ENCODE results near the gene SUCLG1. TPM values are rescaled to one million over a fixed set of nuclear protein-coding genes. Genes with fewer than 3 reads are reported as not detected.
"Not testable (repeated sequence)": the region's sequence is repeated elsewhere in the genome, so short reads cannot be mapped to it uniquely, and the experiment has no call there.

The SUCLG1 gene
- total RNA-seq = 68.6 and 72.2 TPM in 2 replicates

GRCh38 chr2:84459018-84459943, at the start of gene SUCLG1:
Gene SUCLG1, minus strand, starts transcription at chr2:84459280. Its CDS starts 11 bp downstream, at chr2:84459269.
- intact Hi-C loops (cut with micrococcal nuclease) = loop anchor here (1.0 to 2.0 kb wide), 8 partner anchors 57 to 869 kb away; partner anchors contain the start of genes DNAH6, TMSB10 and TRABD2A

GRCh38 chr2:84498150-84498799, 39.2 kb upstream of the SUCLG1 start:
- intact Hi-C loops (cut with micrococcal nuclease) = loop anchor here (5.0 kb wide), 1 partner anchor 789 kb away; no protein-coding TSS in a partner anchor

GRCh38 chr2:84497285-84497684, 38.2 kb upstream of the SUCLG1 start:
- intact Hi-C loops (cut with micrococcal nuclease) = loop anchor here (5.0 kb wide), 1 partner anchor 790 kb away; no protein-coding TSS in a partner anchor

GRCh38 chr2:84496386-84496785, 37.3 kb upstream of the SUCLG1 start:
- intact Hi-C loops (cut with micrococcal nuclease) = loop anchor here (5.0 kb wide), 1 partner anchor 791 kb away; no protein-coding TSS in a partner anchor

GRCh38 chr2:84495539-84496146, 36.6 kb upstream of the SUCLG1 start:
- intact Hi-C loops (cut with micrococcal nuclease) = loop anchor here (1.0 to 5.0 kb wide), 10 partner anchors 21 to 792 kb away; partner anchors contain the start of gene DNAH6

- intact Hi-C loops (cut with micrococcal nuclease) = loop anchor here (2.0 kb wide), 2 partner anchors 289 to 521 kb away; no protein-coding TSS in a partner anchor
Measured at GRCh38 chr2:84494070-84494469, 35.0 kb upstream of the SUCLG1 start.

- intact Hi-C loops (cut with micrococcal nuclease) = no loop called here
Measured at GRCh38 chr2:84493514-84493913, 34.4 kb upstream of the SUCLG1 start.

- intact Hi-C loops (cut with micrococcal nuclease) = no loop called here
Measured at GRCh38 chr2:84492571-84492970, 33.5 kb upstream of the SUCLG1 start.

GRCh38 chr2:84491741-84492140, 32.7 kb upstream of the SUCLG1 start:
- intact Hi-C loops (cut with micrococcal nuclease) = no loop called here

- intact Hi-C loops (cut with micrococcal nuclease) = no loop called here
Measured at GRCh38 chr2:84491256-84491655, 32.2 kb upstream of the SUCLG1 start.

GRCh38 chr2:84487298-84487996, 28.4 kb upstream of the SUCLG1 start:
- intact Hi-C loops (cut with micrococcal nuclease) = no loop called here

GRCh38 chr2:84486441-84487115, 27.5 kb upstream of the SUCLG1 start:
- intact Hi-C loops (cut with micrococcal nuclease) = no loop called here

GRCh38 chr2:84483320-84483719, 24.2 kb upstream of the SUCLG1 start:
- intact Hi-C loops (cut with micrococcal nuclease) = no loop called here

GRCh38 chr2:84482603-84483002, 23.5 kb upstream of the SUCLG1 start:
- intact Hi-C loops (cut with micrococcal nuclease) = no loop called here

- intact Hi-C loops (cut with micrococcal nuclease) = no loop called here
Measured at GRCh38 chr2:84481702-84482101, 22.6 kb upstream of the SUCLG1 start.

GRCh38 chr2:84478867-84479266, 19.8 kb upstream of the SUCLG1 start:
- intact Hi-C loops (cut with micrococcal nuclease) = no loop called here

GRCh38 chr2:84477886-84478285, 18.8 kb upstream of the SUCLG1 start:
- intact Hi-C loops (cut with micrococcal nuclease) = no loop called here

GRCh38 chr2:84474176-84474575, 15.1 kb upstream of the SUCLG1 start:
- intact Hi-C loops (cut with micrococcal nuclease) = no loop called here

GRCh38 chr2:84472856-84473565, 13.9 kb upstream of the SUCLG1 start:
- intact Hi-C loops (cut with micrococcal nuclease) = no loop called here

- intact Hi-C loops (cut with micrococcal nuclease) = not testable (repeated sequence)
Measured at GRCh38 chr2:84472423-84472822, 13.3 kb upstream of the SUCLG1 start.

All from T-helper 1 cell treated with Interleukin-12 subunit alpha and Interleukin-12 subunit beta and Interleukin-4 antibody, amounts not matched to agents 30 ng/mL and 1 ng/mL, for 36 hours (primary cell).